Activated T-cell treated with anti-CD3 and anti-CD28 coated beads, Interleukin-2, amount 50 U/mL, for 72 hours (primary cell): Measurements from ENCODE around the gene RAD51D. TPM values are rescaled to one million over a fixed set of nuclear protein-coding genes. Genes with fewer than 3 reads are reported as not detected.
"Not testable (repeated sequence)": the region's sequence is repeated elsewhere in the genome, so short reads cannot be mapped to it uniquely, and the experiment has no call there.

ENCODE experiments used
- ATAC-seq, 2 donors: fragments of 150-1000 bp; cut with Tn5 transposase; replicated peaks in 1 of 2; 2 replicates each; pipeline ENCODE4 v1.10.0; 2021; ENCODE audit warnings: moderate library complexity in 2 of 2, mild to moderate bottlenecking in 1 of 2
- DNase-seq, 2 donors: peaks; one replicate each; pipeline ENCODE4 v3.0.0; 2021 to 2022; ENCODE audit warnings: mixed read lengths in 1 of 2
- H3K27ac Mint-ChIP-seq: one replicate; pipeline ENCODE4 v1.8.0; 2022; ENCODE audit warnings: mild to moderate bottlenecking, moderate library complexity, mixed read lengths
- H3K27me3 Mint-ChIP-seq: one replicate; pipeline ENCODE4 v1.8.0; 2022; ENCODE audit warnings: low read depth, mixed read lengths
- H3K36me3 Mint-ChIP-seq, 2 donors: one replicate each; pipeline ENCODE4 v1.8.0; 2022; ENCODE audit warnings: mixed read lengths in 2 of 2, mild to moderate bottlenecking in 1 of 2; ENCODE audit not compliant: insufficient read depth in 2 of 2
- H3K4me1 Mint-ChIP-seq: one replicate; pipeline ENCODE4 v1.8.0; 2022; ENCODE audit warnings: low read depth, mixed read lengths
- H3K4me3 Mint-ChIP-seq, 2 donors: one replicate each; pipeline ENCODE4 v1.8.0; 2022; ENCODE audit warnings: mild to moderate bottlenecking in 2 of 2, mixed read lengths in 2 of 2, moderate library complexity in 2 of 2
- H3K9me3 Mint-ChIP-seq, 2 donors: one replicate each; pipeline ENCODE4 v1.8.0; 2022; ENCODE audit warnings: mixed read lengths in 2 of 2
- total RNA-seq, 2 donors: library from RNA; stranded (reverse); gene quantifications; one replicate each; pipeline ENCODE4 v1.2.3, GENCODE V29; 2022

The RAD51D gene
- total RNA-seq, 2 donors from 2014 or later: 35.3 to 44.5 TPM

GRCh38 chr17:35132099-35132498 is 12.4 kb upstream of the RAD51D start:
- H3K9me3 Mint-ChIP-seq: no peaks in the 10 kb centered on the region
- peaks cover 5 to 23% of the 10 kb centered on the region in 2 donors for H3K36me3 Mint-ChIP-seq
- H3K27ac Mint-ChIP-seq: no peak overlapping the region
- no peak overlapping the region for H3K4me3 Mint-ChIP-seq
- DNase-seq: no peak
- H3K4me1 Mint-ChIP-seq: peaks cover 5% of the 10 kb centered on the region
- no peak for ATAC-seq
- H3K27me3 Mint-ChIP-seq: no peaks in the 10 kb centered on the region

- Mint-ChIP-seq H3K4me1 (peaks cover 5% of the 10 kb centered on the region), H3K9me3 (no peaks in the 10 kb centered on the region), H3K27ac (no peak overlapping the region), H3K36me3 (peaks cover 5 to 17% of the 10 kb centered on the region in 2 donors), H3K4me3 (no peak overlapping the region), H3K27me3 (no peaks in the 10 kb centered on the region)
- ATAC-seq: no peak
- no peak for DNase-seq
Observed at GRCh38 chr17:35130392-35130791, 10.7 kb upstream of the RAD51D start.

- no peaks in the 10 kb centered on the region for H3K27me3 Mint-ChIP-seq
- peaks cover 5 to 13% of the 10 kb centered on the region in 2 donors for H3K36me3 Mint-ChIP-seq
- ATAC-seq (peak in 1 of 2 donors; percentile 15), DNase-seq (no peak)
- peaks cover 5% of the 10 kb centered on the region for H3K4me1 Mint-ChIP-seq
- no peak overlapping the region for H3K4me3 Mint-ChIP-seq
- H3K9me3 Mint-ChIP-seq: no peaks in the 10 kb centered on the region
- no peak overlapping the region for H3K27ac Mint-ChIP-seq
Observed at GRCh38 chr17:35129973-35130351, 10.3 kb upstream of the RAD51D start.

GRCh38 chr17:35129154-35129972 is 9.7 kb upstream of the RAD51D start:
- Mint-ChIP-seq H3K4me1 (peaks cover 5% of the 10 kb centered on the region), H3K27ac (peak overlapping the region; percentile 45), H3K36me3 (peaks cover 5 to 12% of the 10 kb centered on the region in 2 donors), H3K4me3 (no peak overlapping the region), H3K9me3 (no peaks in the 10 kb centered on the region), H3K27me3 (no peaks in the 10 kb centered on the region)
- DNase-seq (no peak), ATAC-seq (no peak)

GRCh38 chr17:35127751-35128514 is 8.3 kb upstream of the RAD51D start:
- Mint-ChIP-seq H3K4me1 (no peaks in the 10 kb centered on the region), H3K27ac (no peak overlapping the region), H3K9me3 (no peaks in the 10 kb centered on the region), H3K27me3 (no peaks in the 10 kb centered on the region), H3K4me3 (no peak overlapping the region), H3K36me3 (peaks cover 0 to 3% of the 10 kb centered on the region in 2 donors)
- ATAC-seq: no peak
- no peak for DNase-seq

GRCh38 chr17:35121315-35121714 is 1.7 kb upstream of the RAD51D start, which contains the start of gene FNDC8:
Gene FNDC8, plus strand, starts transcription at chr17:35121615. Its CDS starts 79 bp downstream, at chr17:35121694.
- H3K4me3 Mint-ChIP-seq: no peak within 1 kb of the TSS
- no peak for ATAC-seq
- H3K9me3 Mint-ChIP-seq: no peaks in the 10 kb centered on the region

GRCh38 chr17:35117984-35118383 is 1.7 kb downstream of the RAD51D start:
- Mint-ChIP-seq H3K4me1 (peaks cover 36% of the 10 kb centered on the region), H3K9me3 (no peaks in the 10 kb centered on the region), H3K27me3 (no peaks in the 10 kb centered on the region), H3K36me3 (peaks cover 2 to 7% of the 10 kb centered on the region in 2 donors), H3K4me3 (peak overlapping the region; percentile 91 to 93), H3K27ac (peak overlapping the region; percentile 38)
- ATAC-seq (peak; percentile 39 to 46), DNase-seq (peak; percentile 42 to 45)

More at GRCh38 chr17:35121315-35121714, 1.7 kb upstream of the RAD51D start, which contains the start of gene FNDC8:
- H3K4me1 Mint-ChIP-seq: peaks cover 30% of the 10 kb centered on the region
- H3K27me3 Mint-ChIP-seq: no peaks in the 10 kb centered on the region
- peaks cover 0 to 2% of the 10 kb centered on the region in 2 donors for H3K36me3 Mint-ChIP-seq
- no peak for DNase-seq
- no peak within 1 kb of the TSS for H3K27ac Mint-ChIP-seq

GRCh38 chr17:35116845-35117244 is 2.8 kb downstream of the RAD51D start:
- Mint-ChIP-seq H3K27ac (peak overlapping the region; percentile 2), H3K4me1 (peaks cover 41% of the 10 kb centered on the region), H3K36me3 (peaks cover 2 to 8% of the 10 kb centered on the region in 2 donors), H3K9me3 (no peaks in the 10 kb centered on the region), H3K27me3 (no peaks in the 10 kb centered on the region), H3K4me3 (peak overlapping the region in 1 of 2 donors; percentile 17)
- ATAC-seq (no peak), DNase-seq (no peak)

GRCh38 chr17:35110791-35111190 is 8.9 kb downstream of the RAD51D start:
- not testable (repeated sequence) for DNase-seq, H3K27ac Mint-ChIP-seq, H3K27me3 Mint-ChIP-seq, H3K9me3 Mint-ChIP-seq, ATAC-seq, H3K4me3 Mint-ChIP-seq, H3K4me1 Mint-ChIP-seq
- peaks cover 2 to 11% of the 10 kb centered on the region in 2 donors for H3K36me3 Mint-ChIP-seq

GRCh38 chr17:35104844-35105450 is 14.7 kb downstream of the RAD51D start:
- DNase-seq (no peak), ATAC-seq (no peak)
- H3K27me3 Mint-ChIP-seq: no peaks in the 10 kb centered on the region
- H3K4me3 Mint-ChIP-seq: no peak overlapping the region
- H3K36me3 Mint-ChIP-seq: peaks cover 0 to 23% of the 10 kb centered on the region in 2 donors
- H3K9me3 Mint-ChIP-seq: no peaks in the 10 kb centered on the region
- no peaks in the 10 kb centered on the region for H3K4me1 Mint-ChIP-seq
- H3K27ac Mint-ChIP-seq: peak overlapping the region; percentile 75

- no peaks in the 10 kb centered on the region for H3K27me3 Mint-ChIP-seq
- no peak overlapping the region for H3K27ac Mint-ChIP-seq
- peaks cover 4 to 27% of the 10 kb centered on the region in 2 donors for H3K36me3 Mint-ChIP-seq
- ATAC-seq (no peak), DNase-seq (no peak)
- H3K4me1 Mint-ChIP-seq: no peaks in the 10 kb centered on the region
- H3K9me3 Mint-ChIP-seq: no peaks in the 10 kb centered on the region
- H3K4me3 Mint-ChIP-seq: no peak overlapping the region
Observed at GRCh38 chr17:35103271-35103670, 16.4 kb downstream of the RAD51D start.

- DNase-seq (no peak), ATAC-seq (peak in 1 of 2 donors; percentile 35)
- no peaks in the 10 kb centered on the region for H3K9me3 Mint-ChIP-seq
- H3K27ac Mint-ChIP-seq: no peak overlapping the region
- H3K4me1 Mint-ChIP-seq: no peaks in the 10 kb centered on the region
- H3K36me3 Mint-ChIP-seq: peaks cover 4 to 27% of the 10 kb centered on the region in 2 donors
- no peak overlapping the region for H3K4me3 Mint-ChIP-seq
- H3K27me3 Mint-ChIP-seq: no peaks in the 10 kb centered on the region
Observed at GRCh38 chr17:35101725-35102124, 17.9 kb downstream of the RAD51D start.

GRCh38 chr17:35101036-35101435 is 18.6 kb downstream of the RAD51D start:
- DNase-seq: no peak
- H3K27ac Mint-ChIP-seq: no peak overlapping the region
- ATAC-seq: no peak
- H3K36me3 Mint-ChIP-seq: peaks cover 4 to 20% of the 10 kb centered on the region in 2 donors
- H3K4me3 Mint-ChIP-seq: no peak overlapping the region
- no peaks in the 10 kb centered on the region for H3K27me3 Mint-ChIP-seq
- H3K9me3 Mint-ChIP-seq: no peaks in the 10 kb centered on the region
- H3K4me1 Mint-ChIP-seq: no peaks in the 10 kb centered on the region
